Measurements from ENCODE around the gene IQCN.

IQCN gene

DNA sequence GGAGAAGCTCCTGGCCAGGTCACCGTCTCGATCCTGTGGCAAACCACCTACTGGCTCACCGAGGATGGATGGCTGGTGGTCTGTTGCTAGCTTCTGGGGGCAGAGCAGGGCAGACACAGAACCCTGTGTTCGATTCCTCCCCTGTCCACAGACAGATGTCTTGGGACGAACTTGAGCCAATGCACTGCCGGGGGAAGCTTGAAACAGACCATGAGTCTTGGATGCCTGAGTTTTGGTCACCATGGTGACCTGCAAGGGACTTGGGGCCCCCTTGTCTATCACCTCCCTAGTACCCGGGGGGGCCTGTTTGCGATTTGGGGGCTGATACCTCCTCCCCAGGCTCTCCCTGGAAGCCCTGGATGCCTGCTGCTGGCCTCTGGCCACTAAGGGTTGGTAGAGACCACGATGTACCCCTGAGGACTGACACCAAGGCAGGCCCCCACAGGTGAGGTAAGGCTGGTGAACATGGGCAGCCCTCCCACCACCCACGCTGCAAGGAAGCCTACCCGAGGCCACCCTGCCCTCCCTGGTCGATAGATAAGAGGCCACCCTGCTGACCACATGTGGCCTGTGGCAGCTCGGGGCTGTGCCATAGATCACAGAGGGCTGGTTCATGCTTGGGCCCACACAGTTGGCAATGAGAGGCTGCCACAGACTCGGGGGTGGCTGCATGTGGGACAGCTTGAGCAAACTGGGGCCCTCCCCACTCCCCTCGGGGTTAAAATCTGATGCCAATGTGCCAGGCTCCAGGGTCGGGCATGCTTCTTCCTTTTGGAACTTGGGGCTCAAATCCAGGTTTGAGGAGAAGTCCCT, 10.7 kb downstream of the IQCN start:
- TF ChIP-seq, protein P1, sequence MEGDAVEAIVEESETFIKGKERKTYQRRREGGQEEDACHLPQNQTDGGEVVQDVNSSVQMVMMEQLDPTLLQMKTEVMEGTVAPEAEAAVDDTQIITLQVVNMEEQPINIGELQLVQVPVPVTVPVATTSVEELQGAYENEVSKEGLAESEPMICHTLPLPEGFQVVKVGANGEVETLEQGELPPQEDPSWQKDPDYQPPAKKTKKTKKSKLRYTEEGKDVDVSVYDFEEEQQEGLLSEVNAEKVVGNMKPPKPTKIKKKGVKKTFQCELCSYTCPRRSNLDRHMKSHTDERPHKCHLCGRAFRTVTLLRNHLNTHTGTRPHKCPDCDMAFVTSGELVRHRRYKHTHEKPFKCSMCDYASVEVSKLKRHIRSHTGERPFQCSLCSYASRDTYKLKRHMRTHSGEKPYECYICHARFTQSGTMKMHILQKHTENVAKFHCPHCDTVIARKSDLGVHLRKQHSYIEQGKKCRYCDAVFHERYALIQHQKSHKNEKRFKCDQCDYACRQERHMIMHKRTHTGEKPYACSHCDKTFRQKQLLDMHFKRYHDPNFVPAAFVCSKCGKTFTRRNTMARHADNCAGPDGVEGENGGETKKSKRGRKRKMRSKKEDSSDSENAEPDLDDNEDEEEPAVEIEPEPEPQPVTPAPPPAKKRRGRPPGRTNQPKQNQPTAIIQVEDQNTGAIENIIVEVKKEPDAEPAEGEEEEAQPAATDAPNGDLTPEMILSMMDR (IDR thresholded peaks at IDR 0.05; ENCODE audit: insufficient read depth, low read length, poor library complexity, severe bottlenecking) = no peak
- Histone ChIP-seq H3K36me3 (ENCODE audit: control insufficient read depth, insufficient read depth, low read length) (no peaks in the 10 kb centered on the region), H3K4me3 (replicated peaks; ENCODE audit: low read depth, low read length) (no peak overlapping the region), H3K27me3 (replicated peaks; ENCODE audit: control insufficient read depth, insufficient read depth, low read length) (no peaks in the 10 kb centered on the region)
- no peak for DNase-seq (ENCODE audit: extremely low read depth, insufficient read length)

GRCh38 chr19:18262917-18263316, 11.3 kb downstream of the IQCN start:
- H3K27me3 ChIP-seq (replicated peaks; ENCODE audit: control insufficient read depth, insufficient read depth, low read length) = no peaks in the 10 kb centered on the region
- TF ChIP-seq, protein P1 (IDR thresholded peaks at IDR 0.05; ENCODE audit: insufficient read depth, low read length, poor library complexity, severe bottlenecking) = no peak
- no peak for DNase-seq (ENCODE audit: extremely low read depth, insufficient read length)
- H3K4me3 ChIP-seq (replicated peaks; ENCODE audit: low read depth, low read length) = no peak overlapping the region
- H3K36me3 ChIP-seq (ENCODE audit: control insufficient read depth, insufficient read depth, low read length) = no peaks in the 10 kb centered on the region

- Histone ChIP-seq H3K27me3 (replicated peaks; ENCODE audit: control insufficient read depth, insufficient read depth, low read length) (no peaks in the 10 kb centered on the region), H3K36me3 (ENCODE audit: control insufficient read depth, insufficient read depth, low read length) (no peaks in the 10 kb centered on the region), H3K4me3 (replicated peaks; ENCODE audit: low read depth, low read length) (no peak overlapping the region)
- TF ChIP-seq, protein P1 (IDR thresholded peaks at IDR 0.05; ENCODE audit: insufficient read depth, low read length, poor library complexity, severe bottlenecking) = no peak
- DNase-seq (ENCODE audit: extremely low read depth, insufficient read length) = no peak
Measured at GRCh38 chr19:18262144-18262543, 12.1 kb downstream of the IQCN start.

DNA sequence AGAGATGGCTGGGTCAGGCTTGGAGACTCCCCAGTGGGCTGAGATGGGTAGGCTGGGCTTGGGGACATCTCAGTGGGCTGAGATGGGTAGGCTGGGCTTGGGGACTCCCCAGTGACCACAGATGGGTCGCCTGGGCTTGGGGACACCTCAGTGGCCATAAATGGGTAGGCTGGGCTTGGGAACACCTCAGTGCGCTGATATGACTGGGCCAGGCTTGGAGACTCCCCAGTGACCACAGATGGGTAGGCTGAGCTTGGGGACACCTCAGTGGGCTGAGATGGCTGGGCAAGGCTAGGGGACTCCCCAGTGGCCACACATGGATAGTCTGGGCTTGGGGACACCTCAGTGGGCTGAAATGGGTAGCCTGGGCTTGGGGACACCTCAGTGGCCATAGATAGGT, 12.8 kb downstream of the IQCN start:
- no peak for DNase-seq (ENCODE audit: extremely low read depth, insufficient read length)
- no peaks in the 10 kb centered on the region for H3K36me3 ChIP-seq (ENCODE audit: control insufficient read depth, insufficient read depth, low read length)
- H3K27me3 ChIP-seq (replicated peaks; ENCODE audit: control insufficient read depth, insufficient read depth, low read length) = no peaks in the 10 kb centered on the region
- TF ChIP-seq, protein P1 (IDR thresholded peaks at IDR 0.05; ENCODE audit: insufficient read depth, low read length, poor library complexity, severe bottlenecking) = no peak
- H3K4me3 ChIP-seq (replicated peaks; ENCODE audit: low read depth, low read length) = no peak overlapping the region

- TF ChIP-seq, protein P1 (IDR thresholded peaks at IDR 0.05; ENCODE audit: insufficient read depth, low read length, poor library complexity, severe bottlenecking) = no peak
- DNase-seq (ENCODE audit: extremely low read depth, insufficient read length) = no peak
- Histone ChIP-seq H3K36me3 (ENCODE audit: control insufficient read depth, insufficient read depth, low read length) (no peaks in the 10 kb centered on the region), H3K4me3 (replicated peaks; ENCODE audit: low read depth, low read length) (no peak overlapping the region), H3K27me3 (replicated peaks; ENCODE audit: control insufficient read depth, insufficient read depth, low read length) (no peaks in the 10 kb centered on the region)
Measured at GRCh38 chr19:18259893-18260292, 14.4 kb downstream of the IQCN start.
